ENCODE measurements around the gene SFT2D2.

DNA sequence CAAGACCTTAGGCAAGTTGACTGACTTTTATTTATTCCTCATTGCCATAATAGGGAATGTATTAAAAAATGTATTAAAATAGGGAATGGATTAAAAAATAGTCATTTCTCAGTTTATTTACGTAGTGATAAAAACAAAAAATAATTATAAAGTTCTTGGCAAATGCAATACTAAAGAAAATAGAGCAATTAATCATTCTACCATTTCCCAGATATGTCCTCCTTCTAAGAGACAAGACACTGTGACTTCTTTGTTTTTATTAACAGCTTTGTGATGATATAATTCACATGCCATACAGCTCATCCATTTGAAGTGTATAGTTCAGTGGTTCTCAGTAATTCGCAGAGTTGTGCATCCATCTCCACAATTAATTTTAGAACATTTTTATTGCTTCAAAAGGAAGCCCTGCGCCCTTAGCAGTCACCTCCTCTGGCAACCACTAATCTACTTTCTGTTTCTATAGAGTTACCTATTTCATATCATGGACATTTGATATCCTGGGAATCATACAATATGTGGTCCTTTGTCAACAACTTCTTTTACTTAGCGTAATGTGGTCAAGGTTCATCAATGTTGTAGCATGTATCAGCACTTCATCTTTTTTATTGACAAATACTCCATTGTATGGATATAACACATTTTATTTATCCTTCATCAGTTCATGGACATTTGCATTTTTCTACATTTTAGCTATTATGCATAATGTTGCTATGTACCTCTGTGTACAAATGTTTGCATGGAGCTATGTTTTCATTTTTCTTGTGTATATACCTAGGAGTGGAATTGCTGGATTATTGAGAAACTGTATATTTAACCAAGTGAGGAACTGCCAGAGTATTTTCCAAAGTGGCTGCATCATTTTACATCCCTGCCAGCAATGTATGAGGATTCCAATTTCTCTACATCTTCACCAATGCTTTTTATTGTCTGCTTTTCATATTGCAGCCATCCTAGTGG, 60.4 kb downstream of the SFT2D2 start:
- TF ChIP-seq, protein P1, sequence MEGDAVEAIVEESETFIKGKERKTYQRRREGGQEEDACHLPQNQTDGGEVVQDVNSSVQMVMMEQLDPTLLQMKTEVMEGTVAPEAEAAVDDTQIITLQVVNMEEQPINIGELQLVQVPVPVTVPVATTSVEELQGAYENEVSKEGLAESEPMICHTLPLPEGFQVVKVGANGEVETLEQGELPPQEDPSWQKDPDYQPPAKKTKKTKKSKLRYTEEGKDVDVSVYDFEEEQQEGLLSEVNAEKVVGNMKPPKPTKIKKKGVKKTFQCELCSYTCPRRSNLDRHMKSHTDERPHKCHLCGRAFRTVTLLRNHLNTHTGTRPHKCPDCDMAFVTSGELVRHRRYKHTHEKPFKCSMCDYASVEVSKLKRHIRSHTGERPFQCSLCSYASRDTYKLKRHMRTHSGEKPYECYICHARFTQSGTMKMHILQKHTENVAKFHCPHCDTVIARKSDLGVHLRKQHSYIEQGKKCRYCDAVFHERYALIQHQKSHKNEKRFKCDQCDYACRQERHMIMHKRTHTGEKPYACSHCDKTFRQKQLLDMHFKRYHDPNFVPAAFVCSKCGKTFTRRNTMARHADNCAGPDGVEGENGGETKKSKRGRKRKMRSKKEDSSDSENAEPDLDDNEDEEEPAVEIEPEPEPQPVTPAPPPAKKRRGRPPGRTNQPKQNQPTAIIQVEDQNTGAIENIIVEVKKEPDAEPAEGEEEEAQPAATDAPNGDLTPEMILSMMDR (IDR thresholded peaks at IDR 0.05), result no peak
- TF ChIP-seq POLR2A (IDR thresholded peaks at IDR 0.05) (no peak), EP300 (IDR thresholded peaks at IDR 0.05) (no peak)
